DLD1 (cell line): ENCODE measurements around the gene RGS9.

Experiments used
- in situ Hi-C: cut with HindIII; loops from 2 replicates; pipeline ENCODE4 v1.10.0; 2017; ENCODE audit warnings: low sequenced_read_pairs

The RGS9 gene

GRCh38 chr17:65236321-65236720, 99.2 kb downstream of the RGS9 start:
- in situ Hi-C loops, result no loop called here

DNA sequence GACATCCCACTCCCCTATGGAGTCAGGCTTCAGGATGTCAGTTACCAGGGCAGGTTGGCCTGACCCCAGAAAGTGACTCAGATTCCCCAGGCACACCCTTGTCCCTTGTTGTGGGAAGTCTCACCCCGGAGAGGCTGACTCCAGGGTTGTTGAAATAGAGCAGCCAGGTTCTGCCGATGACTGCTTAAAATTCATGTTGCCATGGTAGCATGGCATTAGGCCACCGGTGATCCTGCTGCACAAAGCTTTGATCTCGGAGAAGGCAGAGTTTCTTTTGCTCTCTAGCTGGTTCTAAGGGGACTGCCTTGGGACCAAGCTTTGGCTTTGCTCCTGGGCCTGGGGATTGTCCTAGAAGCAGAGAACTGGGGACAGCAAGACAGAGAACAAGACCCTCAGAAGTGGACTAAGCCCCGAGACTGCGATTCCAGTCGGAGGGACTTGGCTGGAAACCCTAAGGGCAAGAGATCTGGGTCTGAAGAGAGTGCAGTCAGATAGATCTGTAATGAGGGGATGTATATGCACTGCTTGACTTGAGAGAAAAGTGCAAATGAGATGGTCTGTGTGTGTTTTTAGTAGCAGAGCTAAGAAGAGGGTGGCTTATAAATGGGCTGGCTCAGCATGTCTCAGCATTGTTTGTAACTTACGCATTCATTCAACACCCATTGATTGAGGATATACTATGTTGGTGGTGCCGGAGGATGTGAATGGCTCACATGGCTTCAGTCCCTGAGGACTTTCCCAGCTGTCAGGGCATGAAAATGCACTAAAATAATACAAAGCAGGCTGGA, 106.9 kb downstream of the RGS9 start:
- in situ Hi-C loops, result loop anchor here (5.0 to 10.0 kb wide), 3 partner anchors 253 to 743 kb away; no protein-coding TSS in a partner anchor

- in situ Hi-C loops, result loop anchor here (10.0 kb wide), 1 partner anchor 299 kb away; no protein-coding TSS in a partner anchor
Measured at GRCh38 chr17:65246252-65246651, 109.1 kb downstream of the RGS9 start.

DNA sequence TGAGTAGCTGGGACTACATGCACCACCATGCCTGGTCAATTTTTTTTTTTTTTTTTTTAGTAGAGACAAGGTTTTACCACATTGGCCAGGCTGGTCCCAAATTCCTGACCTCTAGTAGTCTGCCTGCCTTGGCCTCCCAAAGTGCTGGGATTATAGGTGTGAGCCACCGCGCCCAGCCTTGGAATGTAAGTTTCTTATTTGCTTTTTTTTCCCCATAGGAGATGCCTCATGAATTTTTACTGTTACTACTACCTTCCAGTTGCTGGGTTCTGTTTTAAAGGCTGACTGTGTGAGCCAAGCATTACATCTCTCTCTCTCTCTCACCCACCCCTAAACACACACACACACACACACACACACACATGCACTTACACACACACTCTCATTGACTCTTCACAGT, 112.6 kb downstream of the RGS9 start:
- in situ Hi-C loops, result loop anchor here (10.0 kb wide), 1 partner anchor 295 kb away; no protein-coding TSS in a partner anchor

DNA sequence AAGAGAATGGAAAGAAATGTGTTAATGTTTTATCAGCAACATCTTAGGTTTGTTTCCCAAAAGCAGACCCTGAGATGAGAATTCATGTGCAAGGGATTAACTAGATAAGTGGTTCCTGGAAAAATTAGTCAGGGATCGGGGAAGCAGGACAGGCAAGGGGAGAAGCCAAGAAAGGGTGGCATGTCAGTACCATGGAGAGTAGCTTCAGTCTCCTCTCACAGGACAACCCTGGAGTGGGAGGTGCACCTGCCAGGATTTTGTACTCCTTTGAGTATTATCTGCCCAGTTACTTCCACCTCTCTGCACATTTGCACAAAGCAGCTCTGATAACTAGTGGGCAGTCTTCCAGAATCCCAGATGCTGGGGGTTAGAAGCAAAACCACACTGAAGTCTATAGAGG, 117.0 kb downstream of the RGS9 start:
- in situ Hi-C loops, result no loop called here

GRCh38 chr17:65259281-65259680, 122.1 kb downstream of the RGS9 start:
- in situ Hi-C loops, result no loop called here

DNA sequence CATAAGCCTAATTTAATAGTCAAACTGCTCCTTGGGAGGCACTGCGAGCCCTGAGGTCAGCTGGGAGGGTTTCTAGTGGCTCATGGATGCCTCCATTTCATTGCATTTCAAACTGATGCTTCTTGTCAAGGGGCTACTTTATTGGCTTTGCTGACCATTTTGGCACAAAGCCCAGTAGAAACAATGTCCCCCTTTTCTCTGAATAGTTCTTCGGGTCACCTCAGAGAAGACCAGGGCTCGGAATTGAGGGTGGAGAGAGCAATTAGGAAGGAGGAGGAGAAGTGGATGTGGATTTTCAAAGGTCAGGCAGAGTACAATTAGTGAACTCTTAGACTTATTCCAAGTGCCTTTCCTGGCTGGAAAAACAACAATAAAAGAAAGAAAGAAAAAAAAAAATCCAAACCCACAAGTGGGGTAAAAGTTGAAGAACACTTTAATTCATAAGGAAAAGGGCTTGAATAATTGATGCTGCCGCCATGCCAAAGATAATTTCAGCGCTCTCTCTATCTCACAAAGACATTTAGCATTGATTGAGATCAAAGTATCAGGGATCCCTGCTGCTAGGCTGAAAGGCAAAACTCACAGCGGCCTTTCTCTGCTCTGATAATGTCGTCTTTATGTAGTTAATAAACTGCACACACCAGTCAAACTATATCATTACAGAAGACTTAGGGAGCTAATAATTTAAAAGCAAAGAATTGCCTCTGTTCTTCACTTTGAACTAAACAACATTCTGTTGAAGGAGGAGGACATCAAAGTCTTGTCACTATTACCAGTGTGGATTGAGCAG, 122.7 kb downstream of the RGS9 start:
- in situ Hi-C loops, result no loop called here

DNA sequence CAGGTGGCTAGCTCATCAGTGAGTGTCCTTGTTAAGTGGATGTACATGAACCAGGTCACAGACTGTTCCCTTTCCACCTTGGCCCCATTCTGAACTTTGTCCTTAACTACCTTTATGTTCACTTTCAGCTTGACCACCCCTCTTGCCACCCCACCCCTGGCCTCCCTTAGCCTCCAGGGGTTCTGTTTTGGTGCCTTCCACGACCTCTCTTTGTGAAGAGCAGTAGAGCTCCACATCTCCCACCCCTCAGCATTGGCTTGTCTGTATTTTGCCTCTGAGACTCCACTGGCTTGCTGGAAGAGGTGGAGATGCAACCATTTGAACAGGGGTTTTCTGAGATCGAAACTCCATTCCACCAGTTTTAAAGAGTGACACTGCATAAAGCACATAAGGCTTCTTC, 123.5 kb downstream of the RGS9 start:
- in situ Hi-C loops, result no loop called here

DNA sequence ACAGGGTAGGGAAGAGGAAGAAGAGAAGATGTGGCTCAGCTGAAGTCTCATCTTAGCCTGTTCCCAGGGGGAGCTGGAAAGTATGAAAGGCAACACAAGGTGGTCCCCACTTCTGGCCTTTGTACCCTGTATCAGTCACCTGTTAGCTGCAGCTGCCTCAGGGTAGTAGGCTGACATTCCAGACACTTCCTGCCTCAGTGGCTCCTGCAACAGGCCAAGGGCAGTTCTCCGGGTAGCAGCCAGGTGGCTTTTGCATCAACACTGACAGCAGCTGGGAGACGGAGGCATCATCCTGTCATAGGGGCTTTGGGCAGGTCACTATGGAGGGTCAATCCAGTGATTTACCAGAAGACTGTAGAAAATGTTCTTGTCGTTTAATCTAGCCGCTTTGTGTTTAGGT, 124.0 kb downstream of the RGS9 start:
- in situ Hi-C loops, result no loop called here

GRCh38 chr17:65261682-65262636, 124.8 kb downstream of the RGS9 start:
- in situ Hi-C loops, result no loop called here

- in situ Hi-C loops, result no loop called here
Measured at GRCh38 chr17:65265276-65265675, 128.1 kb downstream of the RGS9 start.

DNA sequence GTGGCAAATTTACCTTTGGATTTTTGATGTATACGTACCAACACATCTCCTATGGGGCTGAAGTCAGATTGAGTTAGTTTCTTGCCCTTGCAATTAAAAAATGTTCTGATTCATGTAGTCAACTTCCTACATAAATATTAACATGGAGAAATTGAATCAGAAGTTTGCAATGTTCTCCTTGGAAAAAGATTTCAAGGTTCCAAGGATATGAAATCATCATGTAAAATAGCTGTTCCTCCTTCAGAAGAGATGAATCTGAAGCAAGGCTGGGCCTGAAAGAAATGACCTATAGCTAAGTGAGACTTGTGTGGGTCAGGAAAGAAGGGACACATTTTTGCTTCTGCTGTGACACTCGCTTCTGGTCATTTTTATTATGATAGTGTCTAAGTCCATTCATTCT, 131.7 kb downstream of the RGS9 start:
- in situ Hi-C loops, result no loop called here

DNA sequence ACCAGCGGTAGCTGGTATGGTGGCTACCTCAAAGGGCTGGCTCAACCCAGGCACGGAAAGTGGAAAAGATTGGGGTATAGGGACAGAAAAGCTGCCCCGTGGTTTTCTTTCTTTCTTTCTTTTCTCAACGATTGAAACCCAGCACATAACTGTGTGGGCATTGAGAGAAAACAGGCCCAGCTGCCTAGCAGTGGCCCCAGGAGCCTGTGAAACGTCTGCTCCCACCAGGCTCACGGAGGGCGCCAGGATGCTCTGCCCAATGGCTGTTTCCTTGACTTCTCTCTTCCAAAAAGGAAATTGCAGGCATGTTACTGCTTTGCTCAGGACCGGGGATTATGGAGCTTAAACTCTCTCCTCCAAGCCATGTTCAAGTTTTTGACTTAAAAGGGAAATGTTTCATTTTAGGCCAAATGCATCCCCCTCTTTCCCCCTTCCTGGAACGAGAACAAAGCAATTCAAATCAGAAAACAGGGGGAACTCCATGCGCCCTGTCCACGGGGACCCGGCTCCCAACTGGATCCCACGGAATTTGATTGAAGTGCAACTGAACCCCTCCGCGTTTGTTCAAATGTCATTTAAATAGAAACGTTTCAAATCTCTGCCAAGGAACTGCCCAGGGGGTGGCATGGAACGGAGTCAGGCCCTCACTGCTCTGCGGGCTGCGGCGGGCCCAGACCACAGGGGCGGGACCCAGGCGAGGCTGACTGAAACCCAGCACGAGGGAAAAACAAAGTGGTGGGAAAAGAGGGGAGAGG, 133.5 kb downstream of the RGS9 start:
- in situ Hi-C loops, result no loop called here

GRCh38 chr17:65271296-65271695, 134.1 kb downstream of the RGS9 start:
- in situ Hi-C loops, result no loop called here
